Peyer's patch (tissue), 4 donors: ENCODE measurements around the gene IFNK.

Source experiments
- POLR2A ChIP-seq, 2 donors: fragments of 450-650 bp; IDR thresholded peaks; one replicate each; pipeline ENCODE4 v1.5.1; 2017; ENCODE audit warnings: antibody characterized with exemption in 2 of 2, mild to moderate bottlenecking in 2 of 2, moderate library complexity in 2 of 2
- TF ChIP-seq, protein P1 (sequence below), 6 experiments: fragments of 450-650 bp in 4 of 6; fragments of 200-600 bp in 2 of 6; sonication (generic) in 1 of 6; IDR thresholded peaks; one replicate each; pipeline ENCODE4 v1.5.1; 2017 to 2019; ENCODE audit warnings: antibody characterized with exemption in 6 of 6, mild to moderate bottlenecking in 3 of 6, moderate library complexity in 1 of 6

DNA sequence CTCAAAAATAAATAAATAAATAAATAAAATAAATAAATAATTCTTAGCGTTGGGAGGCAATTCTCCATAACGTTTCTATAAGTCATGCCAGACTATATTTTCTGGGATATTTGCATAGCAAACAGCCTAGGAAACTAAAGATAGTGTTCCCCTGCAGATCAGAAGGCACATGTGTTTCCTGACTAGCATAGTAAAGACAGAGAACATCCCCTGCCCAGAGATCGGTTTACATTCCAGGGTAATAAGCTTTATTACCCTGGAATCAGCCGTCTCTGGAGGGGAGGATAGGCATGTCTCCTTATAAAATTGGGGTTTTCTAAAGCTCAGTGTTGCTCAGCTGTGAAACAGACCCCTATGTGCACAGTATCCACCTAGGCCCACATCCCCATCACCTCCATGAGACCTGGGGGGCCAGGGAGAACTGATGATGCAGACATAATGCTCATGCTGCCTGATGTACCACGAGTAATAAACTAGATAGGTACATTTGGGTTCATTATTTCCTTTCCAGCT, 36.9 kb upstream of the IFNK start:
- TF ChIP-seq, protein P1, sequence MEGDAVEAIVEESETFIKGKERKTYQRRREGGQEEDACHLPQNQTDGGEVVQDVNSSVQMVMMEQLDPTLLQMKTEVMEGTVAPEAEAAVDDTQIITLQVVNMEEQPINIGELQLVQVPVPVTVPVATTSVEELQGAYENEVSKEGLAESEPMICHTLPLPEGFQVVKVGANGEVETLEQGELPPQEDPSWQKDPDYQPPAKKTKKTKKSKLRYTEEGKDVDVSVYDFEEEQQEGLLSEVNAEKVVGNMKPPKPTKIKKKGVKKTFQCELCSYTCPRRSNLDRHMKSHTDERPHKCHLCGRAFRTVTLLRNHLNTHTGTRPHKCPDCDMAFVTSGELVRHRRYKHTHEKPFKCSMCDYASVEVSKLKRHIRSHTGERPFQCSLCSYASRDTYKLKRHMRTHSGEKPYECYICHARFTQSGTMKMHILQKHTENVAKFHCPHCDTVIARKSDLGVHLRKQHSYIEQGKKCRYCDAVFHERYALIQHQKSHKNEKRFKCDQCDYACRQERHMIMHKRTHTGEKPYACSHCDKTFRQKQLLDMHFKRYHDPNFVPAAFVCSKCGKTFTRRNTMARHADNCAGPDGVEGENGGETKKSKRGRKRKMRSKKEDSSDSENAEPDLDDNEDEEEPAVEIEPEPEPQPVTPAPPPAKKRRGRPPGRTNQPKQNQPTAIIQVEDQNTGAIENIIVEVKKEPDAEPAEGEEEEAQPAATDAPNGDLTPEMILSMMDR (IDR thresholded peaks at IDR 0.05) = no peak
- TF ChIP-seq POLR2A (IDR thresholded peaks at IDR 0.05) = no peak
